Transverse colon (tissue), 4 donors: ENCODE measurements around the gene RNF146. TPM values are rescaled to one million over a fixed set of nuclear protein-coding genes. Genes with fewer than 3 reads are reported as not detected.

Experiments
- DNase-seq: peaks from one replicate; pipeline ENCODE4 v3.0.0-alpha.2; 2019
- H3K27ac ChIP-seq, 4 donors: fragments of 200-600 bp; sonication (generic); 2 replicates each; pipeline ENCODE4 v1.5.1; 2016 to 2018; ENCODE audit warnings: inconsistent platforms in 4 of 4
- H3K27me3 ChIP-seq: fragments of 200-600 bp; sonication (generic); 2 replicates; pipeline ENCODE4 v1.5.1; 2017; ENCODE audit warnings: inconsistent platforms
- H3K36me3 ChIP-seq, 4 donors: fragments of 200-600 bp; sonication (generic); 2 replicates each; pipeline ENCODE4 v1.5.1; 2017 to 2019; ENCODE audit warnings: inconsistent platforms in 4 of 4
- H3K4me1 ChIP-seq, 4 donors: fragments of 200-600 bp; sonication (generic); 2 replicates each; pipeline ENCODE4 v1.5.1; 2017 to 2020; ENCODE audit warnings: inconsistent platforms in 4 of 4
- H3K4me3 ChIP-seq, 4 donors: fragments of 200-600 bp; sonication (generic); 1 replicate in 1 of 4; 2 replicates in 3 of 4; pipeline versions ENCODE4 v1.5.1 to v1.6.1; 2017 to 2019; ENCODE audit warnings: inconsistent platforms in 4 of 4
- H3K9me3 ChIP-seq, 2 donors: fragments of 200-600 bp; sonication (generic); 2 replicates each; pipeline ENCODE4 v1.5.1; 2017 to 2019; ENCODE audit warnings: inconsistent platforms in 2 of 2
- CTCF ChIP-seq, 5 experiments: fragments of 200-600 bp in 3 of 5; fragments of 450-650 bp in 2 of 5; sonication (generic) in 3 of 5; IDR thresholded peaks; 1 replicate in 2 of 5; 2 replicates in 3 of 5; pipeline ENCODE4 v1.5.1; 2016 to 2017; ENCODE audit warnings: antibody characterized with exemption in 5 of 5, inconsistent platforms in 3 of 5, mild to moderate bottlenecking in 2 of 5, moderate library complexity in 1 of 5
- EP300 ChIP-seq: sonication (generic); formaldehyde crosslinking; IDR thresholded peaks from one replicate; pipeline ENCODE4 v1.6.1; 2017; ENCODE audit warnings: antibody characterized with exemption, low read depth
- POLR2A ChIP-seq: fragments of 450-650 bp; IDR thresholded peaks from one replicate; pipeline ENCODE4 v1.6.1; 2016; ENCODE audit warnings: antibody characterized with exemption, mild to moderate bottlenecking, moderate library complexity
- POLR2AphosphoS5 ChIP-seq, 3 donors: sonication (generic); formaldehyde crosslinking; IDR thresholded peaks; one replicate each; pipeline ENCODE4 v1.6.1; 2016; ENCODE audit warnings: antibody characterized with exemption in 3 of 3
- WGBS, 2 donors: methylation state at CpG; one replicate each; pipeline ENCODE4 v1.1.5; 2018; ENCODE audit warnings: low coverage in 1 of 2; 5-methylcytosine and 5-hydroxymethylcytosine counted together
- in situ Hi-C, 4 donors: fragments of 200-750 bp; cut with MboI; loops; one replicate each; pipeline versions ENCODE4 v1.15.0 to v1.15.1; 2017; ENCODE audit warnings: low sequenced_read_pairs in 3 of 4, low pct_ligation_motif_present in 1 of 4, low pct_unique_long_range_greater_than_20kb in 1 of 4
- intact Hi-C: fragments of 100-400 bp; cut with DNase I; formaldehyde crosslinking; loops from one replicate; pipeline ENCODE4 v1.15.1; 2023; ENCODE audit warnings: low total_unique reads
- total RNA-seq, 4 donors: library from RNA; depleted of rRNA; stranded (reverse); fragments of >200 nt; gene quantifications; one replicate each; pipeline ENCODE4 v1.1.0, GENCODE V29; 2016

Gene RNF146
- total RNA-seq: 10 to 100 TPM; 10.3 to 58.1 (median 29.0) TPM

GRCh38 chr6:127266178-127266891 lies at the start of gene RNF146:
RNF146 (plus strand) TSS chr6:127266864; CDS start chr6:127280339, 13,475 bp downstream.
- TF ChIP-seq POLR2A: no peak
- TF ChIP-seq POLR2AphosphoS5 (IDR thresholded peaks at IDR 0.05): no peak
- TF ChIP-seq CTCF (IDR thresholded peaks at IDR 0.05): peak; percentile 70 to 84 (median 74)
- TF ChIP-seq EP300: no peak
- Histone ChIP-seq H3K9me3 (no peaks in the 10 kb centered on the region), H3K27ac (peak within 1 kb of the TSS; percentile 95 to 97 (median 96)), H3K4me1 (peaks cover 5 to 34% (median 19%) of the 10 kb centered on the region in 4 donors), H3K4me3 (peak within 1 kb of the TSS; percentile 74 to 94 (median 86)), H3K27me3 (no peaks in the 10 kb centered on the region), H3K36me3 (no peaks in the 10 kb centered on the region)
- in situ Hi-C loops (no loop called here), intact Hi-C loops (loop anchor here (10.0 kb wide), 2 partner anchors 462 to 1482 kb away; no protein-coding TSS in a partner anchor)
- 0 to 1% methylated on average over 3 to 40 of the region's 40 CpGs for WGBS, 2 donors
- peak; percentile 85 for DNase-seq

- intact Hi-C loops (no loop called here), in situ Hi-C loops (no loop called here)
- H3K36me3 ChIP-seq: no peaks in the 10 kb centered on the region
- H3K4me1 ChIP-seq: no peaks in the 10 kb centered on the region
- WGBS, 2 donors: 79 to 90% methylated on average over 1 of the region's 1 CpG
- no peak for DNase-seq
- TF ChIP-seq POLR2A (no peak), EP300 (no peak), POLR2AphosphoS5 (IDR thresholded peaks at IDR 0.05) (no peak), CTCF (IDR thresholded peaks at IDR 0.05) (no peak)
- no peak overlapping the region for H3K4me3 ChIP-seq
- H3K9me3 ChIP-seq: no peaks in the 10 kb centered on the region
- no peaks in the 10 kb centered on the region for H3K27me3 ChIP-seq
- H3K27ac ChIP-seq: no peak overlapping the region
Observed at GRCh38 chr6:127219869-127220268, 46.8 kb upstream of the RNF146 start.

- TF ChIP-seq CTCF (IDR thresholded peaks at IDR 0.05) (no peak), POLR2AphosphoS5 (IDR thresholded peaks at IDR 0.05) (no peak), EP300 (no peak), POLR2A (no peak)
- Histone ChIP-seq H3K4me1 (no peaks in the 10 kb centered on the region), H3K9me3 (no peaks in the 10 kb centered on the region), H3K27me3 (no peaks in the 10 kb centered on the region), H3K27ac (no peak overlapping the region), H3K4me3 (no peak overlapping the region), H3K36me3 (no peaks in the 10 kb centered on the region)
- intact Hi-C loops: no loop called here
- DNase-seq: no peak
- in situ Hi-C loops: no loop called here
- 80% methylated on average over 2 to 4 of the region's 4 CpGs for WGBS, 2 donors
Observed at GRCh38 chr6:127221201-127221600, 45.5 kb upstream of the RNF146 start.

GRCh38 chr6:127222418-127222817 lies 44.2 kb upstream of the RNF146 start:
- DNase-seq: no peak
- H3K27ac ChIP-seq: no peak overlapping the region
- no peaks in the 10 kb centered on the region for H3K27me3 ChIP-seq
- no peaks in the 10 kb centered on the region for H3K36me3 ChIP-seq
- in situ Hi-C loops (no loop called here), intact Hi-C loops (no loop called here)
- H3K4me3 ChIP-seq: no peak overlapping the region
- WGBS, 2 donors: 63 to 90% methylated on average over 1 of the region's 1 CpG
- H3K9me3 ChIP-seq: no peaks in the 10 kb centered on the region
- H3K4me1 ChIP-seq: no peaks in the 10 kb centered on the region
- no peak for TF ChIP-seq EP300
- no peak for TF ChIP-seq POLR2AphosphoS5 (IDR thresholded peaks at IDR 0.05)
- no peak for TF ChIP-seq CTCF (IDR thresholded peaks at IDR 0.05)
- no peak for TF ChIP-seq POLR2A
